ENCODE data around the gene DACT2. TPM values are rescaled to one million over a fixed set of nuclear protein-coding genes. Genes with fewer than 3 reads are reported as not detected.

Gene DACT2
- total and polyA plus RNA-seq, 10 of the 15 experiments (the other 5 are each of a cell fraction or from before 2014, with no cell fraction given), result not detected

- ChIA-PET SMC1A (ENCODE audit: uncharacterized antibody, unreplicated experiment) (interaction anchor here (1.1 kb wide), 1 partner anchor 41 kb away, joined by 3 read pairs; no protein-coding TSS in a partner anchor), POLR2A (no interaction called here), RAD21 (ENCODE audit: unreplicated experiment) (no interaction called here), CTCF (interaction anchor here (0.6 kb wide), 2 partner anchors 77 to 437 kb away, joined by 3 read pairs; no protein-coding TSS in a partner anchor)
- BruUV-seq (replicated peaks), result no TSS peak
- no peak overlapping the region for H3K4me2 ChIP-seq (ENCODE audit: control insufficient read depth, insufficient read depth)
- no peaks in the 10 kb centered on the region for H4K20me1 ChIP-seq (ENCODE audit: control insufficient read depth, insufficient read depth)
- in situ Hi-C loops (cut with MboI), result no loop called here
- no peaks in the 10 kb centered on the region for H3K36me3 ChIP-seq (ENCODE audit: control insufficient read depth in 2 of 2, insufficient read depth in 2 of 2, low read length in 1 of 2)
- 52% methylated on average over 5 of the region's 5 CpGs for WGBS (ENCODE audit: insufficient coverage, insufficient replicate concordance, low lambda C conversion rate, missing lambda C conversion rate)
- intact Hi-C loops (cut with micrococcal nuclease; ENCODE audit: unreplicated experiment), result no loop called here
- H3K4me1 ChIP-seq (ENCODE audit: control insufficient read depth, insufficient read depth, low read length), result no peaks in the 10 kb centered on the region
- FAIRE-seq, result no peak
- no peak overlapping the region for H3K4me3 ChIP-seq
- H3K79me2 ChIP-seq (ENCODE audit: control insufficient read depth, insufficient read depth, low read length), result no peaks in the 10 kb centered on the region
- DNase-seq (ENCODE audit: low read depth, low spot score), result no peak
- no peak overlapping the region for H2AFZ ChIP-seq (ENCODE audit: control insufficient read depth, low read depth, low read length)
- H3K27me3 ChIP-seq (replicated peaks in 1 of 2; ENCODE audit: control insufficient read depth in 2 of 2, insufficient read depth in 2 of 2, low read length in 1 of 2), result no peaks in the 10 kb centered on the region
- no peak overlapping the region for H3K9ac ChIP-seq (ENCODE audit: control insufficient read depth, insufficient read depth, low read length)
- no peaks in the 10 kb centered on the region; the same call in 2 of the 3 replicates for H3K9me3 ChIP-seq (replicated peaks; ENCODE audit: control insufficient read depth, insufficient read depth, low read length)
- H3K27ac ChIP-seq (ENCODE audit: control insufficient read depth, insufficient read depth), result no peak overlapping the region
- ATAC-seq, result no peak
- TF ChIP-seq MAX (IDR thresholded peaks at IDR 0.05; ENCODE audit: low read depth, low read length) (no peak), CREB1 (IDR thresholded peaks at IDR 0.05; ENCODE audit: low read depth) (no peak), MEF2A (IDR thresholded peaks at IDR 0.05; ENCODE audit: insufficient read depth, low read depth, low read length) (no peak), BACH1 (IDR thresholded peaks at IDR 0.05; ENCODE audit: borderline replicate concordance) (no peak), EZH2 (IDR thresholded peaks at IDR 0.05; ENCODE audit: borderline replicate concordance, control insufficient read depth, low read depth, low read length) (no peak), TCF12 (IDR thresholded peaks at IDR 0.05; ENCODE audit: low read depth, low read length) (no peak), NFXL1 (IDR thresholded peaks at IDR 0.05; ENCODE audit: borderline replicate concordance) (no peak), CTCF (IDR thresholded peaks at IDR 0.05 in 2 of 3, conservative IDR thresholded peaks at IDR 0.05 in 1 of 3; ENCODE audit: control insufficient read depth in 2 of 3, extremely low read depth in 1 of 3, insufficient read depth in 1 of 3, low read depth in 3 of 3, low read length in 3 of 3) (no peak), SMAD1 (IDR thresholded peaks at IDR 0.05; ENCODE audit: low read depth, partially characterized antibody) (no peak), PAX8 (IDR thresholded peaks at IDR 0.05) (no peak), NFYA (IDR thresholded peaks at IDR 0.05; ENCODE audit: borderline replicate concordance, low read depth, low read length) (no peak), PAX5 (IDR thresholded peaks at IDR 0.05; ENCODE audit: borderline replicate concordance, low read depth, low read length) (no peak), CBX5 (IDR thresholded peaks at IDR 0.05; ENCODE audit: low read depth) (no peak)
These were observed 13.5 kb upstream of the DACT2 start for GRCh38 chr6:168333039-168333438.
